Hypothalamus (tissue), 51 donors: ENCODE measurements around the gene C16orf92.
"Not testable (repeated sequence)": the region's sequence is repeated elsewhere in the genome, so short reads cannot be mapped to it uniquely, and the experiment has no call there.

ENCODE experiments used
- DNase-seq, 51 donors: peaks; one replicate each; lab custom pipeline; 2025; lab: John Stamatoyannopoulos, UW

The C16orf92 gene

GRCh38 chr16:30023586-30023985 is 588 bp downstream of the C16orf92 start:
- DNase-seq, result no peak

- no peak for DNase-seq
Measured at GRCh38 chr16:30024451-30024850, 1.5 kb downstream of the C16orf92 start.

- DNase-seq, result no peak
Measured at GRCh38 chr16:30025156-30025555, 2.2 kb downstream of the C16orf92 start.

GRCh38 chr16:30025574-30025973 is 2.6 kb downstream of the C16orf92 start:
- DNase-seq, result no peak

GRCh38 chr16:30026449-30026848 is 3.5 kb downstream of the C16orf92 start:
- no peak for DNase-seq

- DNase-seq, result no peak
Measured at GRCh38 chr16:30027588-30028437, 4.8 kb downstream of the C16orf92 start.

- no peak for DNase-seq
Measured at GRCh38 chr16:30028438-30029076, 5.6 kb downstream of the C16orf92 start.

GRCh38 chr16:30030011-30030685 is 7.2 kb downstream of the C16orf92 start:
- peak in 1 of 51 donors; percentile 11 for DNase-seq

- DNase-seq, result peak in 14 of 51 donors; percentile 16 to 63 (median 38)
Measured at GRCh38 chr16:30030841-30031413, 7.9 kb downstream of the C16orf92 start, which contains the start of gene TLCD3B. TLCD3B (minus strand) TSS chr16:30031271; CDS start chr16:30030527, 744 bp downstream.

- DNase-seq, result peak in 1 of 51 donors; percentile 35
Measured at GRCh38 chr16:30031477-30031918, 8.5 kb downstream of the C16orf92 start.

- DNase-seq, result peak in 31 of 51 donors; percentile 6 to 68 (median 33)
Measured at GRCh38 chr16:30032083-30032819, 9.3 kb downstream of the C16orf92 start.

GRCh38 chr16:30033270-30033669 is 10.3 kb downstream of the C16orf92 start:
- DNase-seq, result no peak

- no peak for DNase-seq
Measured at GRCh38 chr16:30040221-30040620, 17.2 kb downstream of the C16orf92 start.

- DNase-seq, result not testable (repeated sequence)
Measured at GRCh38 chr16:30040690-30041089, 17.7 kb downstream of the C16orf92 start.

- no peak for DNase-seq
Measured at GRCh38 chr16:30041841-30042240, 18.8 kb downstream of the C16orf92 start.

GRCh38 chr16:30046178-30046577 is 23.2 kb downstream of the C16orf92 start:
- no peak for DNase-seq

GRCh38 chr16:30046588-30046987 is 23.6 kb downstream of the C16orf92 start:
- DNase-seq, result no peak

GRCh38 chr16:30049871-30050270 is 26.9 kb downstream of the C16orf92 start:
- DNase-seq, result peak in 35 of 51 donors; percentile 12 to 87 (median 56)

GRCh38 chr16:30051518-30051917 is 28.5 kb downstream of the C16orf92 start:
- no peak for DNase-seq
